NCI-H2029 (cell line): ENCODE results near the gene CLDN19.

Experiments used
- DNase-seq: peaks from one replicate; lab custom pipeline; 2025; lab: John Stamatoyannopoulos, UW

CLDN19 gene

GRCh38 chr1:42700006-42700405 is 40.0 kb downstream of the CLDN19 start:
- DNase-seq, result no peak

DNA sequence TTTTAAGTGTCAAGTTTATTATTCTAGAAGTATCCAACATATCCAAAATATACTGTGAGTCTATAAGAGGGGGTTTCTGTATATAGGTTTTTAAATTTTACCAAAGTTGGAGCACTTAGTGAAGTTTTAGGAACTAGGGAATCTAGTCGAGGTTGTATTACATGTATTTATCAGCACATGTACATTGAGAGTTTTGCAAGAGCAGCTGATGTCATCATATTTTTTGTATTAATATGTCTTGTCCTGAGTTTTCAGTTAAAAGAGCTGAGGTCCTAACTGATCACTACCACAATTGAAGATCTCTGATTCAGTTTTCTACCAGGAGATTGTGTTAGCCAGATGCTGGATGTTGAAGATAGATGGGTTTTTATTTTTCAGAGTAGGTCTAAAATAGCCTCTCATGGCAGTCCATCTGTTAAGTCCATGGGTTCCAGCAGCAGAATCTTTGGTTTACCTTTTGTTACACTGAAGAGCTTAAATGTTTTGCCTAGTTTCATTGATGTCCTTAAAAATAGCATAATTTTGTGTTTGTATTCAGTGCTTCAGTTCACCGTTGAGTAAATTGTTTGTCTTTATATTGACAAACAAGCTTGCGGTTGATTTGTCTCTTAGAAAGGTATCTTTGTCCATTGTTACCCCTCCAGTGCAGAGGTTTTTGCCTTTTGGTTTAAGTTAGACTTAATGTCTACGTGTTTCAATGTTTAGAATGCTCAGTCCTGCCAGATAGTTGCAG is 41.8 kb downstream of the CLDN19 start:
- no peak for DNase-seq

DNA sequence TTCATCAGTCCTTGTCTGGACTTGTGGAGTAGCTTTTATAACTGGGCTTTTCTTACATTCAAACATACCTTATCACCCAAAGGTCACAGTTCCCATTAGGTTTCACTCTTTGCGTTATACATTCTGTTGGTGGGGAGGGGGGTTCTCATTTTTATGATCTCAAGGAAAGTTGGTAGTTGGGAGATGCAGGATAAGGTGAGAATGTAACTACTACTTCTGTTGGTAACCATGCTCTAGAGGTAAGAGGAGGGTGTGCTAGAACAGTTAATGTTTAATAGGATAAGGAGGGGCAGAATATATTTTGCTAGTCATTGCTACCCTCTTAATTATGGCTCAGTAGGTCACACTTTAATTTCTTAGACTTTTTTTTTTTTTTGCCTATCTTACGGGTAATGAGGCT is 47.1 kb downstream of the CLDN19 start:
- no peak for DNase-seq

GRCh38 chr1:42692461-42692860 is 47.6 kb downstream of the CLDN19 start:
- no peak for DNase-seq

DNA sequence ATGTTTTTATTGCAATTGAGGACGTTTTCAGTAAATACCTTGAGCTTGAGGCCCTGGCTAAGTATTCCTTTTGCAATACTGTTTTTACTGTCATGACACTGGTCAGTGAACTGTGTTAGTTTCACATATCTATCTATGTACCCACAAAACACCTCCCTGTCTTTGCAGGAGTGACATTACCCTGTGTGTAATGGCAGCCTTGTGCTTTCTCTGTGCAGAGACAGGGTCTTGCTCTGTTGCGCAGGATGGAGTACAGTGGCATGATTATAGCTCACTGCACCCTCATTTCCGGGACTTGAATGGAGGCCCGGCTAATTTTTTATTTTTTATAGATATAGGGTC is 48.9 kb downstream of the CLDN19 start:
- no peak for DNase-seq

- no peak for DNase-seq
Measured at GRCh38 chr1:42690477-42691156, 49.4 kb downstream of the CLDN19 start.

- no peak for DNase-seq
Measured at GRCh38 chr1:42689912-42690311, 50.1 kb downstream of the CLDN19 start.

DNA sequence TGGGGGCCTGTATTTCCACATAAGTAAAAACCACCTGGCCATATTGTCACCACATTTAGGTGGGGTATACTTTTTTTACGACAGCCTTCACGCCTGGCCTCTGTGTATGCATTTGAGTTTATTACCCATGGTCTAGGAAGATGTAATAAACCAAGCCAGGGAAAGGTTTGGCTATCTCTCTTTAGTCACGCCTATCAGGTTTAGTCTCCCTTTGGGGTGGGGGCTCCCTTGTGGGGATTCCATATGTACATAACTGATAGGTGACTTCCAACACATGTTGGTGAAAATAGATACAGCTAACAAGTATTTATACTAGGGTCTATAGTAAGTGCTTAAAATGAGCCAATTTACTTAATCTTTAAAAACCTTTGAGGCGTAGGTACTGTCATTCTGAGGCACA is 53.6 kb downstream of the CLDN19 start:
- no peak for DNase-seq

GRCh38 chr1:42684139-42684538 is 55.9 kb downstream of the CLDN19 start:
- DNase-seq, result no peak
